ENCODE data around the gene PAX7.
"Not testable (repeated sequence)": the region's sequence is repeated elsewhere in the genome, so short reads cannot be mapped to it uniquely, and the experiment has no call there.

PAX7 gene

GRCh38 chr1:18630511-18631495, at the start of gene PAX7:
TSS of gene PAX7 (plus strand) at chr1:18630846. CDS start at chr1:18631604, 758 bp downstream.
- DNase-seq = no peak

- peak in 1 of 4 experiments; percentile 6 for DNase-seq
Observed at GRCh38 chr1:18581420-18581880, 49.2 kb upstream of the PAX7 start.

GRCh38 chr1:18582890-18583289, 47.8 kb upstream of the PAX7 start:
- DNase-seq = no peak

GRCh38 chr1:18583326-18583941, 47.2 kb upstream of the PAX7 start:
- DNase-seq = no peak

GRCh38 chr1:18586016-18586415, 44.6 kb upstream of the PAX7 start:
- DNase-seq = not testable (repeated sequence)

- DNase-seq = no peak
Observed at GRCh38 chr1:18588093-18588492, 42.6 kb upstream of the PAX7 start.

- no peak for DNase-seq
Observed at GRCh38 chr1:18592368-18592767, 38.3 kb upstream of the PAX7 start.

GRCh38 chr1:18597160-18598042, 33.2 kb upstream of the PAX7 start:
- peak; percentile 19 to 60 (median 30) for DNase-seq

GRCh38 chr1:18599086-18599485, 31.6 kb upstream of the PAX7 start:
- no peak for DNase-seq

- no peak for DNase-seq
Observed at GRCh38 chr1:18599704-18600103, 30.9 kb upstream of the PAX7 start.

GRCh38 chr1:18602533-18603211, 28.0 kb upstream of the PAX7 start:
- DNase-seq = no peak

- no peak for DNase-seq
Observed at GRCh38 chr1:18603212-18603852, 27.3 kb upstream of the PAX7 start.

- DNase-seq = no peak
Observed at GRCh38 chr1:18606443-18607288, 24.0 kb upstream of the PAX7 start.

GRCh38 chr1:18607289-18607760, 23.3 kb upstream of the PAX7 start:
- no peak for DNase-seq

- DNase-seq = no peak
Observed at GRCh38 chr1:18608534-18608933, 22.1 kb upstream of the PAX7 start.

GRCh38 chr1:18611311-18611710, 19.3 kb upstream of the PAX7 start:
- no peak for DNase-seq

GRCh38 chr1:18612073-18612472, 18.6 kb upstream of the PAX7 start:
- DNase-seq = no peak

GRCh38 chr1:18614069-18614735, 16.4 kb upstream of the PAX7 start:
- DNase-seq = no peak

GRCh38 chr1:18618546-18619466, 11.8 kb upstream of the PAX7 start:
- no peak for DNase-seq
